ENCODE data around the gene SLC24A3.
"Not testable (repeated sequence)": the region's sequence is repeated elsewhere in the genome, so short reads cannot be mapped to it uniquely, and the experiment has no call there.

GRCh38 chr20:19754201-19754600 is 541.8 kb downstream of the SLC24A3 start:
- TF ChIP-seq FOXK2 (IDR thresholded peaks at IDR 0.05); L3MBTL2 (conservative IDR thresholded peaks at IDR 0.05); CTBP1 (IDR thresholded peaks at IDR 0.05; ENCODE audit: borderline replicate concordance); SP1 (IDR thresholded peaks at IDR 0.05); ZNF384 (IDR thresholded peaks at IDR 0.05); HDGF (IDR thresholded peaks at IDR 0.05; ENCODE audit: borderline replicate concordance); FOXM1 (IDR thresholded peaks at IDR 0.05; ENCODE audit: borderline replicate concordance); PKNOX1 (IDR thresholded peaks at IDR 0.05); BHLHE40 (IDR thresholded peaks at IDR 0.05; ENCODE audit: borderline replicate concordance); ARNT (IDR thresholded peaks at IDR 0.05); SUZ12 (IDR thresholded peaks at IDR 0.05); TARDBP (IDR thresholded peaks at IDR 0.05); NFRKB (IDR thresholded peaks at IDR 0.05): not testable (repeated sequence)
